GM21717 (cell line): Measurements from ENCODE around the gene RUVBL2.

ENCODE experiments used
- ATAC-seq: cut with Tn5 transposase; IDR thresholded peaks from one replicate; pipeline ENCODE4 v1.9.1; 2021; ENCODE audit warnings: mild to moderate bottlenecking, moderate library complexity; ENCODE audit not compliant: unreplicated experiment

RUVBL2 gene

DNA sequence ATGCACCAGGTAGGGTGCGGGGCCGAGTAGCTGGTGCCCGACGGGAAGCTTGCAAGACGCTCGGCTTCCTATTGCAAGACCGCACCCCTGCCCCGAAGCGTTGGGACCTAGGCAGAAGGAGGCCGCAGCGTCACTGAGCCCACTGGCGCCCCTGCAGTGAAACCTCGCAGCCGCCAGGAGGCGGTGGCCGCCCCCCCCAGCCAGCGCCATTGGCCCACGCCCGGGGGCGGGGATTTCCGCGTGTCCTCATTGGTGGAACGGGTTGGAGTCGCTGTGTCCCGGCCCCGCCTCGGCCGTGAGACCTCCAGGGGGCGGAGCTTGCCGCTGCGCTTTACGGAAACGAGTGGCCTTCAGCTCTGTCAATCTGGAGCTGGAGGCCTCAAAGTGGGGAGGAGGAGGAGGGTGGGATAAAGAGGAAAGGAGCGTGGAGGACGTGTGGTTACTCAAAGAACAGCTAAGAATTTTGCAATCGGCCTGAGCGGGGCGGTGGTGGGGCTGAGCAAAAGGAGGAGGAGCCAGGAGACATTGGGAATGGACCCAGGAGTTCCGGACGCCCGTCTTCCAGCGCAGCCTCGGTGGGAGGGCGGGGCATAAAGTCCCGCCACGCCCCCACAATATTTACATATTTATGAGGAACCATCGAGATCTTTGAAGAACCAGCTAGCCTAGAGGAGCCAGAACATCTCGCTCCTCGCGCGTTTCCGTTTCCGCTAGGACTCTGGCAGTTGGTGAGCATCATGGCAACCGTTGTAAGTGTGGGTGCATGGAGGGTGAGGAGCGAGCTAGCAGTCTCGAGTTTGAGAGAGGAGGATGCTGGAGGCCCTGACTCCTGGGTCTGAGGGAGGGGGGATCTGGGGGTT lies at the start of gene RUVBL2, which contains the start of gene GYS1:
RUVBL2 (plus strand) TSS at position 713 of the 860 bp plus-strand sequence; CDS start at position 738, 25 bp downstream.
GYS1 (minus strand) TSS at position 135 of the 860 bp plus-strand sequence. CDS start 197 bp downstream, outside the sequence.
- peak; percentile 75 for ATAC-seq

DNA sequence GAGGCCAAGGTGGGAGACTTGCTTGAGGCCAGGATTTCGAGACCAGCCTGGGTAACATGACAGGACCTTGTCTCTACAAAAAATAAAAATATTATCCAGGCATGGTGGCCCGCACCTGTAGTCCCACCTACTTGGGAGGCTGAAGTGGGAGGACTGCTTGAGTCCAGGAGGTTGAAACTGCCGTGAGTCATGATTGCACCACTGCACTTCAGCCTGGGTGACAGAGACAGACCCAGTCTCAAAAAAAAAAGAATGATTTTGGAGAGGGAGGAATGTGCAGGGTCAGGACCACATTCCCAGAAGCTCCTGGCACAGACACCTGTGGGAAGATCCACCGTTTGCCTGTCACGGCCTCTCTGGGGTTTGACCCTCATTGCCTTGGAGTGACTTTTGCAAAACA lies 48.3 kb upstream of the RUVBL2 start:
- ATAC-seq, result no peak

DNA sequence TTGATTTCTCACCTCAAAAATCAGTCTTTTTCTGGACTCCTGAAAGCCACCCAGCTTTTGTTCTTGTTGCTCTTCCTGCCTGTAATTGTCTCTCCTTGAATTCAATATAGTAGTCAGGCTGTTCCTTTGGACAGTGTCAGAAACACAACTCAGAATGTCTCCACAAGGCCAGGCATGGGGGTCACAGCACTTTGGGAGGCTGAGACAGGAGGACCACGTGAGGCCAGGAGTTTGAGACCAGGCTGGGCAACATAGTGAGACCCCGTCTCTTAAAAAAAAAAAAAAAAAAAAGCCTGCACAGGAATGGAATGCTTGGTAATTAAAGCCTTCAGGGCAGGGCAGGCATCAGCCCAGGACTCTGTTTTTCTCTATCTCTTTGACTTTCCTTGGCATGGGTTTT lies 47.9 kb upstream of the RUVBL2 start:
- no peak for ATAC-seq

DNA sequence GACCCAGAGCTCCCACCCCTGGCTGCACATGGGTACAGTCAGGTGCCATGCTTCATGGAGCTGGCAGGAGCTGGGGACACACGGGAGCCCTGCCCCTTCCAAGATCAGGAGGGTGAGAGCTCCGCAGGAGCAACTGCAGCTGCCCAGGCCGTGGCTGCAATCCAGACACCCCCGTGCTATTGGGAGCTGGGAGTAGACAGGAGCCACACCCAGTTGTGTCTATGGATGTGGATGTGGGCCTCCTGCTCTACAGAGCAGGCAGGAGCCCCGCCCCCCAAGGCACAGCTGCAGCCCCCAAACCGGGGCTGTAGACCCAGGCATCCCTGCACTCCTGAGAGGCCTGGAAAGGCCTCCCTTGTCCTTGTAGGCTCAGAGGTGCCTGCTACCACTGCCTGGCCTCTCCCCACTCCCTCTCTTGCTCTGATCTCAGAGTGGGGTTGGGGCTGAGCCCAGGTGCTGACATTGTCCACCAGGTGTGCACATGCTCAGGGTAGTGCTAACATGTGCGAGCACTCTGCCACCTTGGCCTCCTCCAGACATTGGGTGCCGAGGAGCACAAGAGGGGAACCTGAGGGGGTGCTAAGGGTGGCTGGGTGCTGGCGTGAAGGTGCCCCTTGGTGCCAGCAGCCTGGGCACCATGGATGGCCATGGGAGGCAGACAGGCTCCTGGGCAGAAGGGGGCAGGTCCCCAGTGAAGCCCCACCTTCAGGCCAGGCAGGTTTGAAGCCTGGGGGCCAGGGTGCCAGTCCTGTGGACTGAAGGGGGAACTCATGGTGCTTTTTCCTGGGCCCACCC lies 47.0 kb upstream of the RUVBL2 start:
- no peak for ATAC-seq

DNA sequence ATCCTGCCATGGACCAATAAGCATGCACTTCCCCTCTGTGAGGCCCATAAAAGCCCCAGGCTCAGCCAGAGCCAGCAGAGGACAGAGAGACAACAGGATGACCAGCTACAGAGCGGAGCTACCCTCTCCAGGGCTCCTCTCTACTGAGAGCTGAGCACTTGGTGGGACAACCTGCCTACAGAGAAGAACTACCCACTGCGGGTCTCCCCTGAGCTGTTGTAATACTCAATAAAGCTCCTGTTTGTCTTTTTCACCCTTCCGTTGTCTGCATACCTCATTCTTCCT lies 46.5 kb upstream of the RUVBL2 start:
- no peak for ATAC-seq

DNA sequence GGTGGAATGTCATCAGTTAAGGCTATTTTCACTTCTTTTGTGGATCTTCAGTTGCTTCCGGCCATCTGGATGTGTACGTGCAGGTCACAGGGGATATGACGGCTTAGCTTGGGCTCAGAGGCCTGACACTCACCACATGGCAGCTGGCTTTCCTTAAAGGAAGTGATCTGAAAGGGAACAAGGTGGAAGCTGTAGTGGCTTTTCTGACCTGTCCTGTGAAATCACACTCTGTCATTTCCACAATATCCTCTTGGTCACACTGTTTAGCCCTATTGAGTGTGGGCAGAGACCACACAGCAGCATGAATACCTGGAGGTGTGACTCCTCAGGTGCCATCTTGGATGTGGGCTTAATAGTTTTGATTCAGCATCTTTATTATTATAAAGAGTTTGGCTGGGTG lies 43.5 kb upstream of the RUVBL2 start:
- ATAC-seq, result no peak

DNA sequence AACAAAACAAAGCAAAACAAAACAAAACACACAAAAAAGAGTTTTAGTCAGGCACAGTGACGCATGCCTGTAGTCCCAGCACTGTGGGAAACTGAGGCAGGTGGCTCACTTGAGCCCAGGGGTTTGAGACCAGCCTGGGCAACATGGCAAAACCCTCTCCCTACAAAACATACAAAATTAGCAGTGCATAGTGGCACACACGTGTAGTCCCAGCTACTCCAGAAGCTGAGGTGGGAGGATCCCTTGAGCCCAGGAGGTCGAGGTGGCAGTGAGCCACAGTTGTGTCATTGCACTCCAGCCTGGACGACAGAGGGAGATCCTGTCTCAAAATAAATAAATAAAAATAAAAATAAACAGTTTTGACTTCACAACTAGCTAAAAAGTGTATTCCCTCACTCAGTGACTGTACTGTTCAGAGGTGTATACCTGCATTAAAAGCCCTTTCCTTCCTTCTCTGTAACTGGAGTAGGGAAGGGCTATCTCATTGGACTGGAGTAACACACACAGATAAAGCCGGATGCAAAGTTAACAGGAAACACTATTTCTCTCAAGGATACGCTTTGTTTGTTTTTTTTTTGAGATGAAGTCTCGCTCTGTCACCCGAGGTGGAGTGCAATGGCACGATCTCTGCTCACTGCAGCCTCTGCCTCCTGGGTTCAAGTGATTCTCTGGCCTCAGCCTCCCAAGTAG lies 42.7 kb upstream of the RUVBL2 start:
- ATAC-seq, result no peak

DNA sequence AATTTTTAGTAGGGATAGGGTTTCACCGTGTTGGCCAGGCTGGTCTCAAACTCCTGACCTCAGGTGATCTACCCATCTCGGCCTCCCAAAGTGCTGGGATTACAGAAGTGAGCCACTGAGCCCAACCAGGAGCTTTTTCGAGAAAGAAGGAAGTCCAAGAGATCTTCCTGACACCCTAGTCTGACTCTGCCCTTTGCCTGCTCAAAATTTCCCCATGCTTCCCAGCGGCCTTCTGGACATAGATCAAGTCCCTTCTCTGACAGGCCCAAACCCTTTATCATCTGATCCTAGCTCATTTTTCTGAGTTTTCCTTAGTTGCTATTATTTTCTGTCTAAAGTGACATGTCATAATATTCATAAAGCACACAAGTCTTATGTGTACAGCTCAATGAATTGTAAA lies 40.5 kb upstream of the RUVBL2 start:
- ATAC-seq, result no peak

DNA sequence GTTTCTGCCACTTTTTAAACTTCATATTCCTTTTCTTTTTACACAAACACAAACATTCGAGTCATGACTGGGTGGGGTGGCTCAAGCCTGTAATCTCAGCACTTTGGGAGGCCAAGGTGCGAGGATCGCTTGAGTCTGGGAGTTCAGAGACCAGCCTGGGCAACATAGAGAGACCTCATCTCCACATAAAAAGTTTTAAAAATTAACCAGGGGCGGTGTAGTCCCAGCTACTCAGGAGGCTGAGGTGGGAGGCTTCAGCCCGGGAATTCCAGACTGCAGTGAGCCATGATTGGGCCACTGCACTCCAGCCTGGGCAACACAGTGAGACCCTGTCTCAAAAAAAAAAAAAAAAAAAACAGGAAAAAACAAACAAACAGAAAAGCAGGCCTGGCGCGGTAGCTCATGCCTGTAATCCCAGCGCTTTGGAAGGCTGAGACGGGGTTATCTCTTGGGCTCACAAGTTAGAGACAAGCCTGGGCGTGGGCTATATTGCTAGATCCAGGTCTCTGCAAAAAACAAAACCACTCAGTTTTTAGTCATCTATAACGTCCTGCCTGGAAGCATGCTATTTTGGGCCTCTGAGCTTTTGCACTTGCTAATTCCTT lies 39.6 kb upstream of the RUVBL2 start:
- ATAC-seq, result no peak

DNA sequence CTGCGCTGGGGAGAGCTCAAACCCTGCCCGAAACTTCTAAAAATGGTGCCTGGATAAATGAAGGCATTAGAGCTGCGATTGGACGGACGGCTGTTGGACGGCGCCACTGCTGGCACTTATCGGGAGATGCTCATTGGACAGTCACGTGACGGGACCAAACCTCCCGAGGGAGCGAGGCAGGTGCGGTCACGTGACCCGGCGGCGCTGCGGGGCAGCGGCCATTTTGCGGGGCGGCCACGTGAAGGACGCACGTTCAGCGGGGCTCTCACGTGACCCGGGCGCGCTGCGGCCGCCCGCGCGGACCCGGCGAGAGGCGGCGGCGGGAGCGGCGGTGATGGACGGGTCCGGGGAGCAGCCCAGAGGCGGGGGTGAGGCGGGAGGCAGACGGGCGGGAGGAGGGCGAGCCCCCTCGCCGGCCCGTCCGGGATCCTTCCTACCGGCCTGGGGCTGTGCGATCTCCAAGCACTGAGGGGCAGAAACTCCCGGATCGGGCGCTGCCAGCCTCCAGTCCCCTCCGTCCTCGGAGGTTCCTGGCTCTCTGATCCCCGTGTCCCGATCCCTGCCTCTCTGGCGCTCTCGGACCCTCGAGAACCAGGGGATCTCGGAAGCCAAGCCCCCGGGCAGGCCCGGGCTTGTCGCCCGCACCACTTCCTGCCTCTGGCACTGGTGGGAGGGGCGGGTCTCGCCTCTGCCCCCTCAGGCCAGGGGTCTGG lies 38.9 kb upstream of the RUVBL2 start, which contains the start of gene BAX:
BAX (plus strand) TSS at position 281 of the 713 bp plus-strand sequence; CDS start at position 335, 54 bp downstream.
- ATAC-seq, result peak; percentile 48

DNA sequence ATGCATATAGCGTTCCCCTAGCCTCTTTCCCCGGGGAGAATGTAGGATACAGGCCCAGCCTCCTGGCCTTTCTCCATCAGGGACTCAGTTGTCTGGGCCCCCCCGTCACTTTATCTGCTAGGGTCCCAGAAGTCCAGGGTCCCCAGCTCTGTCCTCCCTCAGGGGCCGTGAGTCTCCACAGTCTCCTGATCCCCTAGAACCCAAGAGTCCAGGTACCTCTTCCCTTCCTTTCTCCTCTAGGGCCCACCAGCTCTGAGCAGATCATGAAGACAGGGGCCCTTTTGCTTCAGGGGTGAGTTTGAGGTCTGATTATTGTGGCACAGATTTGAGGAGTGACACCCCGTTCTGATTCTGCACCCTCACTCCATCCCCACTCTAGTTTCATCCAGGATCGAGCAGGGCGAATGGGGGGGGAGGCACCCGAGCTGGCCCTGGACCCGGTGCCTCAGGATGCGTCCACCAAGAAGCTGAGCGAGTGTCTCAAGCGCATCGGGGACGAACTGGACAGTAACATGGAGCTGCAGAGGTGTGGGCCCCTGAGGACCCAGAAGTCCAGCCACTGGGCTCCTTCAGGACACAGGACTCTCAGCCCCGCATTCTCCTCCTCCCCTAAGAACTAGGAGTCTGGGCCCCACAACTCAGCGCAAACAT lies 38.3 kb upstream of the RUVBL2 start:
- ATAC-seq, result no peak

DNA sequence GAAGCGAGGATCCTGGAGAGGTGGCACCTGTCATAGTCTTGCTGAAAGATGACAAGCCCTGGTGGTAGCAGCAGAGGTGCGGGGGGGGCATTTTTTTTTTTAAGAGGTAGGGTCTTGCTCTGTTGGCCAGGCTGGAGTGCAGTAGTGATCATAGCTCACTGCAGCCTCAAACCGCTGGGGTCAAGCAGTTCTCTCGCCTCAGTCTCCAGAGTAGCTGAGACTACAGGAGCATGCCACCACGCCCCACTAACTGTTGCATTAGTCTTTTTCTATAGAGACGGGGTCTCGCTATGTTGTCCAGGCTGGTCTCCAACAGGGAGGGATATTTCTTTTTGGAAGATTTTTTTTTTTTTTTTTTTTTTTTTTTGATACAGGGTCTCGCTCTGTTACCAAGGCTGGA lies 35.7 kb upstream of the RUVBL2 start:
- no peak for ATAC-seq

DNA sequence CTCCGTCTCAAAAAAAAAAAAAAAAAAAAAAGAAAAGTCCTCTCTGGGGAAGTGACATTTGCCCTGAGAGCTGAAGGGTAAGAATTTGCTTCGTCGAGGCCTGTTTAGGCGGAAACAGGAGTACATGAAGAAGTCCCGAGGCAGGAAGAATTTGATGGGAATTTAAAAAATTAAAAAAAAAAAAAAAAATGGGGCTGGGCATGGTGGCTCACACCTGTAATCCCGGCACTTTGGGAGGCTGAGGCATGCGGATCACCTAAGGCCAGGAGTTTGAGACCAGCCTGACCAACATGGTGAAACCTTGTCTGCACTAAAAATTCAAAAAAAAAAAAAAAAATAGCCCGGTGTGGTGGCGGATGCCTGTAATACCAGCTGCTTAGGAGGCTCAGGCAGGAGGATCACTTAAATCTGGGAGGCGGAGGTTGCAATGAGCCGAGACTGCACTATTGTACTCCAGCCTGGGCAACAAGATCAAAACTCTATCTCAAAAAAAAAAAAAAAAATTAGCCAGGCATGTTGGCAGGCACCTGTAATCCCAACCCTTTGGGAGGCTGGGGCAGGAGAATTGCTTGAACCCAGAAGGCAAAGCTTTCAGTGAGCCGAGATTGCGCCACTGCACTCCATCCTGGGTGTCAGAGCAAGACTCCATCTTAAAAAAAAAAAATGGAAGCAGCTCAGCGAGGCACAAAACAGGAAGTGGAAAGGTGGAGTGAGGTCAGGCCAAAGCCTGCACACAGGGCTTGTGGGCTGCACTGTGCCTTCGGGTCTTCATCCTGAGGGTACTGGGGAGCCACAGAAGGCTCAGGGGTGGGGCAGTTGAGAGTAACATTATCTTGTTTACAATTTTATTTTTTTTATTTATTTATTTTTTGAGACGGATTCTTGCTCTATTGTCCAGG lies 34.1 kb upstream of the RUVBL2 start:
- no peak for ATAC-seq

DNA sequence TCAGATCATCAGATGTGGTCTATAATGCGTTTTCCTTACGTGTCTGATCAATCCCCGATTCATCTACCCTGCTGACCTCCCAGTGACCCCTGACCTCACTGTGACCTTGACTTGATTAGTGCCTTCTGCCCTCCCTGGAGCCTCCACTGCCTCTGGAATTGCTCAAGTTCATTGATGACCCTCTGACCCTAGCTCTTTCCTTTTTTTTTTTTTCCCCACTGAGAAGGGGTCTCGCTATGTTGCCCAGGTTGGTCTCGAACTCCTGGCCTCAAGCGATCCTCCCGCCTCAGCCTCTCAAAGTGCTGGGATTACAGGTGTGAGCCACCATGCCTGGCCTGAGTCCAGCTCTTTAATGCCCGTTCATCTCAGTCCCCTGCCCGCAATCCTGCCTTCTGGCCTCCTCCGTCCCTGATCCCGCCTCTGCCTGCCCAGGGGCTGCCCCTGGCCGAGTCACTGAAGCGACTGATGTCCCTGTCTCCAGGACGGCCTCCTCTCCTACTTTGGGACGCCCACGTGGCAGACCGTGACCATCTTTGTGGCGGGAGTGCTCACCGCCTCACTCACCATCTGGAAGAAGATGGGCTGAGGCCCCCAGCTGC lies 32.5 kb upstream of the RUVBL2 start:
- no peak for ATAC-seq

DNA sequence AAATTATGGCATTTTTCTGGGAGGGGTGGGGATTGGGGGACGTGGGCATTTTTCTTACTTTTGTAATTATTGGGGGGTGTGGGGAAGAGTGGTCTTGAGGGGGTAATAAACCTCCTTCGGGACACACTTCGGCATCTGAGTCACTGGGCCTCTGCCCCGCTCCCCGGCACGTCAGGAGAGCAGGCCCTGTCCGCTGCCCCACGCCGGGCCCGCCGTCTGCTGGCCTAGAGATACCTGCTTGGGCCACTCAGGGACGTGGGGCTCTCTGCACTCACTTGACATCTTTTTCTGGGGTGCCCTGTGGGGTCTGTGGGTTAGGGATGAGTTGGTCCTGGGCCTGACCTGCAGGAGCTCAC lies 32.0 kb upstream of the RUVBL2 start:
- ATAC-seq, result no peak

DNA sequence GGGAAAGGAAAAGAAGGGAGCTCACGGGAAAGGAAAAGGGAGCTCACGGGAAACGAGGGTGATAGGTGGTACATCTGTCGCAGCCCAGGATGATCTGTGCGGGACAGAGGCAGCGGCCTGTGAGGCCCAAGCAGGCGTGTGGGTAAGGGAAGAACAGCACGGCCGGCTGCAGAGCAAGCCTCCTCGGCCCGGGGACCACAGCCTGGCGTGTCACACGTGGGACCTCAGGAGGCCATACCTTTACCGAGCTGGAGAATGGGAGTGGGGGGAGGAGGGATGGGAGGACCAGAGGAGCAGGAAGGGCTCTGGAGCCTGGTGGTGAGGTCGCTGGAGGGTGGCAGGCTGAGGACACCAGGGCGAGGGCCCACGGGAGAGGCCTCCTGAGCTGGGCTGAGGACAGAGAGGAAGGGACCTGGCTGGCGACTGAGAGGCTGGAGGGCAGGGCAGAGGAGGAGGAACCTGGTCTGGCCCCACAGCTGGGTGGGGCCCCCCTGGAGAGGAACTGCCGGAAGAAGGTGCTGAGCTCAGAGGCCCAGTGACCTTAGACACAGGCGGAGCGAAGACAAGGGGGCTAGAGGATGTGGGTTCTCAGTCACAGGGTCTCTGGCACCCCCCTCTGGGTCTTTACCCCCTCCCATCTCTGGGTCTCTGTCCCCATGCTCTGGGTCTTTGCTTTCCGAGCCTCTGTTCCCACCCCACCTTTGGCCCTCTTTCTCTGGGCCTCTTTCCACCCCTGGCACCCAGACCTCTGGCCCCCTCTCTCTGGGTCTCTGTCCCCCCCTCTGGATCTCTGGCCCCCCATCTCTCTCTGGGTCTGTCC lies 31.4 kb upstream of the RUVBL2 start:
- ATAC-seq, result peak; percentile 38

DNA sequence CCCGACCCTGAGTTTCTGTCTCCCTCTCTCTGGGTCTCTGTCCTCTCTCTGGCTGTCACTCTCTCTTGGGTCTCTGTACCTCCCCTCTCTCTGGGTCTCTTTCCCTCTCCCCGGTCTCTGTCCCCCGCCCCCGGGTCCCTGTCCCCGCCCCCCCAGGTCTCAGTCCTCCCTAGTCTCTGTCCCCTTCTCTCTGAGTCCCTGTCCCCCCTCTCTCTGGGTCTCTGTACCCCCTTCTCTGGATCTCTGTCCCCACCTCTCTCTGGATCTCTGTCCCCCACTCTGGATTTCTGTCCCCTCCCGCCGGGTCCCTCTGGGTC lies 30.9 kb upstream of the RUVBL2 start:
- no peak for ATAC-seq
